Measurements from ENCODE around the gene FGD4. TPM values are rescaled to one million over a fixed set of nuclear protein-coding genes. Genes with fewer than 3 reads are reported as not detected.
A peak's percentile ranks its signal among the peaks of the same experiment; 100 is the strongest.

The FGD4 gene
- total and polyA plus RNA-seq, 2 donors (not counting 3 experiments of a cell fraction or from before 2014, with no cell fraction given), result 6.6 to 44.7 TPM

DNA sequence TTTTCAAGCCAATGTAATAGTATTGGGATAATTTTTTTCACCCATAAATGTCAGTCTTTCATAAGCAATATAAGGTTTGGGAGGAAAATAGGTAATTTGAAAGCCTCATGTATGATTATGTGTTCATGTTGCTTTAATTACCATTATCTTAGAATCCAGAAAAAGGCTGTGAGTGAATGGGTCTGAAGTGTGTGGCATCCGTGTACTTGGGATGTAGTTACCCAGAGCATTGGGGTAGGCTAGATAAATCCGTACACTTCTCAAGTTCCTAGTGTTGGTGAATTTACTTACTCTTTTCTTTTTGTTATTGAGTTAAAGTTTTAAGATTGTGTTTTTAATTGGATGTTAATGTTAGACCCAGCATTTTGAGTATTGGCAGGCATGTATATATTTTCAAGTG, 104.4 kb downstream of the FGD4 start:
- FAIRE-seq (no peak), DNase-seq (ENCODE audit: low read depth, low spot score) (no peak)
- TF ChIP-seq POLR2A (IDR thresholded peaks at IDR 0.05; ENCODE audit: low read depth, low read length) (no peak), FOS (IDR thresholded peaks at IDR 0.05; ENCODE audit: borderline replicate concordance, insufficient read depth, low read length) (no peak), JUN (IDR thresholded peaks at IDR 0.05; ENCODE audit: borderline replicate concordance, insufficient read depth, insufficient read length, low read depth) (no peak), GATA2 (IDR thresholded peaks at IDR 0.05; ENCODE audit: insufficient read depth, insufficient read length, low read depth, low read length) (no peak), EZH2 (IDR thresholded peaks at IDR 0.05; ENCODE audit: borderline replicate concordance, low read depth, low read length, severe bottlenecking) (no peak), POLR2AphosphoS5 (IDR thresholded peaks at IDR 0.05; ENCODE audit: insufficient read depth, low read depth, low read length) (no peak), MYC (IDR thresholded peaks at IDR 0.05; ENCODE audit: low read depth, low read length) (no peak)
- TF ChIP-seq, protein P1, sequence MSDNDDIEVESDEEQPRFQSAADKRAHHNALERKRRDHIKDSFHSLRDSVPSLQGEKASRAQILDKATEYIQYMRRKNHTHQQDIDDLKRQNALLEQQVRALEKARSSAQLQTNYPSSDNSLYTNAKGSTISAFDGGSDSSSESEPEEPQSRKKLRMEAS (IDR thresholded peaks at IDR 0.05; ENCODE audit: insufficient read depth, insufficient read length), result no peak
- TF ChIP-seq, protein P2, sequence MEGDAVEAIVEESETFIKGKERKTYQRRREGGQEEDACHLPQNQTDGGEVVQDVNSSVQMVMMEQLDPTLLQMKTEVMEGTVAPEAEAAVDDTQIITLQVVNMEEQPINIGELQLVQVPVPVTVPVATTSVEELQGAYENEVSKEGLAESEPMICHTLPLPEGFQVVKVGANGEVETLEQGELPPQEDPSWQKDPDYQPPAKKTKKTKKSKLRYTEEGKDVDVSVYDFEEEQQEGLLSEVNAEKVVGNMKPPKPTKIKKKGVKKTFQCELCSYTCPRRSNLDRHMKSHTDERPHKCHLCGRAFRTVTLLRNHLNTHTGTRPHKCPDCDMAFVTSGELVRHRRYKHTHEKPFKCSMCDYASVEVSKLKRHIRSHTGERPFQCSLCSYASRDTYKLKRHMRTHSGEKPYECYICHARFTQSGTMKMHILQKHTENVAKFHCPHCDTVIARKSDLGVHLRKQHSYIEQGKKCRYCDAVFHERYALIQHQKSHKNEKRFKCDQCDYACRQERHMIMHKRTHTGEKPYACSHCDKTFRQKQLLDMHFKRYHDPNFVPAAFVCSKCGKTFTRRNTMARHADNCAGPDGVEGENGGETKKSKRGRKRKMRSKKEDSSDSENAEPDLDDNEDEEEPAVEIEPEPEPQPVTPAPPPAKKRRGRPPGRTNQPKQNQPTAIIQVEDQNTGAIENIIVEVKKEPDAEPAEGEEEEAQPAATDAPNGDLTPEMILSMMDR (IDR thresholded peaks at IDR 0.05; ENCODE audit: extremely low read depth in 1 of 2, insufficient read depth in 1 of 2, low read depth in 1 of 2, low read length in 2 of 2), result no peak
- peak overlapping the region; percentile 89 for H3K4me2 ChIP-seq (ENCODE audit: insufficient read depth, low read length)
- H3K4me1 ChIP-seq (ENCODE audit: control insufficient read depth, extremely low read depth, insufficient read depth, low read length), result peaks cover 48% of the 10 kb centered on the region
- no peaks in the 10 kb centered on the region for H3K27me3 ChIP-seq (ENCODE audit: control insufficient read depth in 2 of 2, insufficient read depth in 2 of 2, low read length in 2 of 2)
- dilution Hi-C loops (cut with MboI; ENCODE audit: extremely low pct_ligation_motif_present, low sequenced_read_pairs) (no loop called here), intact Hi-C loops (cut with micrococcal nuclease) (loop anchor here (2.0 kb wide), 1 partner anchor 17 kb away; no protein-coding TSS in a partner anchor)
- H3K4me3 ChIP-seq (replicated peaks in 1 of 3; ENCODE audit: insufficient read depth in 1 of 3, low read depth in 1 of 3, low read length in 3 of 3), result no peak overlapping the region
- no peak overlapping the region for H3K9ac ChIP-seq (replicated peaks; ENCODE audit: extremely low read depth, insufficient read depth, low read length)
- CTCF ChIA-PET, result interaction anchor here (1.8 to 4.2 kb wide), 3 partner anchors 11 to 168 kb away, joined by 4 to 23 read pairs (median 9); no protein-coding TSS in a partner anchor
- H4K20me1 ChIP-seq (replicated peaks; ENCODE audit: control insufficient read depth, extremely low read depth, insufficient read depth, low read length), result no peaks in the 10 kb centered on the region
- no TSS peak for BruUV-seq (replicated peaks)
- POLR2A ChIA-PET, result no interaction called here
- peaks cover 31% of the 10 kb centered on the region for H3K79me2 ChIP-seq (ENCODE audit: control insufficient read depth, insufficient read depth, low read length)
- H3K9me3 ChIP-seq (replicated peaks; ENCODE audit: control insufficient read depth, insufficient read depth, low read length), result no peaks in the 10 kb centered on the region
- H3K27ac ChIP-seq (ENCODE audit: insufficient read depth, low read depth, low read length), result peak overlapping the region; percentile 45
- H3K9me1 ChIP-seq (replicated peaks; ENCODE audit: control insufficient read depth, extremely low read depth, insufficient read depth, low read length), result no peaks in the 10 kb centered on the region
- H2AFZ ChIP-seq (ENCODE audit: low read depth, low read length), result no peak overlapping the region
- H3K36me3 ChIP-seq (ENCODE audit: control insufficient read depth in 2 of 2, extremely low read depth in 1 of 2, insufficient read depth in 2 of 2, low read length in 2 of 2), result no peaks in the 10 kb centered on the region

All from endothelial cell of umbilical vein (primary cell).